ENCODE data around the gene MT1F.

The MT1F gene

GRCh38 chr16:56672761-56673536 is 15.2 kb downstream of the MT1F start:
- TF ChIP-seq GATA3 (IDR thresholded peaks at IDR 0.05; ENCODE audit: low read depth, low read length) (no peak), GATA2 (IDR thresholded peaks at IDR 0.05; ENCODE audit: low read depth, low read length) (no peak)

- TF ChIP-seq GATA3 (IDR thresholded peaks at IDR 0.05; ENCODE audit: low read depth, low read length) (no peak), GATA2 (IDR thresholded peaks at IDR 0.05; ENCODE audit: low read depth, low read length) (no peak)
Measured at GRCh38 chr16:56673921-56674320, 16.2 kb downstream of the MT1F start.

GRCh38 chr16:56675685-56676210 is 18.0 kb downstream of the MT1F start:
- no peak for TF ChIP-seq GATA3 (IDR thresholded peaks at IDR 0.05; ENCODE audit: low read depth, low read length)
- no peak for TF ChIP-seq GATA2 (IDR thresholded peaks at IDR 0.05; ENCODE audit: low read depth, low read length)

GRCh38 chr16:56677474-56677873 is 19.7 kb downstream of the MT1F start:
- TF ChIP-seq GATA3 (IDR thresholded peaks at IDR 0.05; ENCODE audit: low read depth, low read length), result no peak
- no peak for TF ChIP-seq GATA2 (IDR thresholded peaks at IDR 0.05; ENCODE audit: low read depth, low read length)

DNA sequence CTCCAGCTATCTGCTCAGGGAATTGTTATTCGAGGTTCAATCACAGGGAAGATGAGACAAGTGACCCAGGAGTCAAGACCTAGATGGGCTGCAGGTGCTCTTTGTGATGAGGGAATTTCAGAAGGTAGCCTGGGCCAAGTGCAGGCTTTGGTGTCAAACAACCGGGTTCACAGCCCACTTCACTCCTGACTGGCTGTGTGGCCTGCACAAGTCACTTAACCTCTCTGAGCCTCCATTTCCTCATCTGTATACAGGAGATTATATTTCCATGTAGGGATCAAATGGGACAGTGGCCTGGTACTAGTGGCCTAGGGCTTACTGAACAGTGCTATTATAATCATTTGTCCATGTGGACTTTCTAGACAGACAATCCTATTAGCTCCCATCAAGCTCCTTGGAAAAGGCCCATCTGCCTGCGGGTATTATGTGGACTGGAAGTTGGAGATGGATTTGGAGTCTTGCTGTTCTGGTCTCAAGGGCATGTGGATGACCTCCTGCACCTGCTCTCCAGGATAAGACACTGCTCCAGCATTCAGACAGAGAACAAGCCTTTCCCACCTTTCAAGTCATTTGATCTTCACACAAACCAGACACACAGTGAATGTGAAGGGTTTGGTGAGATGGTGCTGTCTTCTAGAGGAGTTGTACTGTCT is 21.4 kb downstream of the MT1F start:
- no peak for TF ChIP-seq GATA3 (IDR thresholded peaks at IDR 0.05; ENCODE audit: low read depth, low read length)
- no peak for TF ChIP-seq GATA2 (IDR thresholded peaks at IDR 0.05; ENCODE audit: low read depth, low read length)

DNA sequence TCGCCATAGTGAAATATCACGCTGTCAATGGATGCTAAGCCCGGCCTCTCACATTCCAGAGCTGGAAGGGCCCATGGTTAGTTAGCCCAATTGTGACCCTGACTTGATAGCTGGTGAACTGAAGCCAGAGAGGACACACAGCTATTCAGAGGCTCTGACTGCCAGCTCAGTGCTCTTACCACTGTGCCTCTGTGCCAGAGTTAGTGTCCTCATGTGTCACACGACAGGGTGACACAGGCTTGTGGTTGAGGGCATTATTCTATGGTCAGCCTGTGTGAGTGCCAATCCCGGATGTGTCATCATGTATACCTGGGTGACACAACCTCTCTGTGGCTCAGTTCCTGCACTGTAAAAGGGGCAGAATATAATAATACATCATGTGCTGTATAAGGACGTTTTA is 22.1 kb downstream of the MT1F start:
- TF ChIP-seq GATA2 (IDR thresholded peaks at IDR 0.05; ENCODE audit: low read depth, low read length), result no peak
- TF ChIP-seq GATA3 (IDR thresholded peaks at IDR 0.05; ENCODE audit: low read depth, low read length), result no peak

- TF ChIP-seq GATA2 (IDR thresholded peaks at IDR 0.05; ENCODE audit: low read depth, low read length) (no peak), GATA3 (IDR thresholded peaks at IDR 0.05; ENCODE audit: low read depth, low read length) (no peak)
Measured at GRCh38 chr16:56681939-56682702, 24.4 kb downstream of the MT1F start, which contains the start of gene MT1X. Gene MT1X (plus strand): TSS chr16:56682470. CDS start chr16:56682541, 71 bp downstream.

DNA sequence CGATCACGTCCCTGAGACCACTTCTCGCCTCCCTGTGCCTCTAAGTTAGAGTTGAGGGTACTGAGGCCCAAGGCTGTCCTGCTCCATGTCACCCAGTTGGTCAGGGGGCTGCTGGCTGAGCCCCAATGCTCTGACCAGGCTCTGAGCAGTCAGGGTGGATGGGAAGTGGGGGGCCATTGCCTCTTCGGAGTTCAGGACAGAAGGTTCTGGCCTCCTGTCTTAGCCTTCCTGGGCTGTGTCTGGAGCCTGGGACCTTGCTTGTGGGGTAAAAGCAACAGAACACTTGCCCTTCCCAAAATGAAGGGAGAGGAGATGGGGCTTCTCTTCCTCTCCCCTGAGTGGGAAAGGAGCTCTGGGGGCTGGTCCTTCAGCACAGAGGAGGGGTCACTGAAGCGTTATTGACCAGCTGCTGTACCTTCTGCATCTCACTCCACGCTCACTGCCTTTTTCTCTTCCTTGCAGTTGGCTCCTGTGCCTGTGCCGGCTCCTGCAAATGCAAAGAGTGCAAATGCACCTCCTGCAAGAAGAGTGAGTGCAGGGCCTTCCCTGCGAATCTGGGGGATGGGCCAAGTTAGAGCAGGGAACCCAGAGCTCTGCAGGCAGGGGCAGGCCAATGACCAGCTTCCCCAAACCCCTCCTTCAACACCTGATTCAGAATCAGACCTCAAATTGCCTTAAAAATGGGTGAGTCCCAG is 25.1 kb downstream of the MT1F start:
- TF ChIP-seq GATA3 (IDR thresholded peaks at IDR 0.05; ENCODE audit: low read depth, low read length) (no peak), GATA2 (IDR thresholded peaks at IDR 0.05; ENCODE audit: low read depth, low read length) (no peak)

DNA sequence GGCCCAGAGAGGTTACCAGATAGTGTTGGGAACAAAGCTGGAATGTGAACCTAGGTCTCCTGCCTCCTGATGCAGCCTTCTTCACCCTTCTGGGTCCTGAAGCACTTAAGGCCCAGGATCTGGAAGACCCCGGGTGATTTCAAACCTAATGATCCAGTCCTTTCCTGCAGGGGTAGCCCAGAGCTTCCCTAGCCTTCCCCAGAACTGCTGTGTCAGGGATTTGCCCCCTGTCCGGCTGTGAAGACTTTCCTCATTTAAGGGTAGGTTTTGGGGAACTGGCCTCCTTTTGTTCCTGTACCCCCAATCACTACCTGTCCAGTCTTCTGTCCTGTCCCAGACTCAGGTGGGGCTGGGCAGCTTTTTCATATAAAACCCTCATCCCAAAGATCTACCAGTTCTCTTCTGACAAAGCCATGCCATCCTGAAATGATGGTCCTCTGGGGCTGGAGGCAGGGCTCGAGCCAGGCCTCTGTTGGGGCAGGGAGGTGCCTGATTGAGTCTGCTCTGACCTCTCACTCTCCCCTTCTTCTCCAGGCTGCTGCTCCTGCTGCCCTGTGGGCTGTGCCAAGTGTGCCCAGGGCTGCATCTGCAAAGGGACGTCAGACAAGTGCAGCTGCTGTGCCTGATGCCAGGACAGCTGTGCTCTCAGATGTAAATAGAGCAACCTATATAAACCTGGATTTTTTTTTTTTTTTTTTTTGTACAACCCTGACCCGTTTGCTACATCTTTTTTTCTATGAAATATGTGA is 25.8 kb downstream of the MT1F start:
- no peak for TF ChIP-seq GATA2 (IDR thresholded peaks at IDR 0.05; ENCODE audit: low read depth, low read length)
- TF ChIP-seq GATA3 (IDR thresholded peaks at IDR 0.05; ENCODE audit: low read depth, low read length), result no peak

DNA sequence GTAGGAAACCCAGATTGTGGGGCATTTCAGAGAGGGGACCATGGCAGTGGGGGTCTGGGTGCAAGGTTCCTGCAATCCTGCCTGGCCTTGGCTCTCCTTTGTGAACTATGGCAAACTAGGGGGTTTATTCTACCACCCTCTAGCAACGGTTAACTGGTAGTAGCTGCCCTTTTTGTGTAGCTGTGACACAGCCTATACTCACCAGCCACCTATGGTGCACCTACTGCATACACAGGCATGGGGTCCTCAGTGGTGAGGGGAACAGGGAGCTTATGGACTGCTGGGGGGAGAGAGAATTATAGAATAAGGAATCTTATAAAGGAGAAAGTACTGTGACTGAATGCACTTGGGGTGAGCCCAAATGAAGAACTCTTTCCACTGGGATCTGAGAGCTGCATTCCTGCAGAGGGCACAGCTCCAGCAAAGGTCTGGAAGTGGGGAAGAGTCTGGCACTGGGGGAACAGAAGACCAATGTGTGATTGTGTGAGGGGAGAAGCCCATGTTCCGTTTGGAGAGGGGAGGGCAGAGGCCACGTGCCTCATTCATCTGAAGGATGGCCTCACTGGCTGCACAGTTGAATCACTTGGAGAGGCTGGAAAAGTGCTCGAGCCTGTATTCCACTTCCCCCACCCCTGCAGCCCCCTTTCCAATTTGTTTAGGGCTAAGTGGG is 26.6 kb downstream of the MT1F start:
- TF ChIP-seq GATA2 (IDR thresholded peaks at IDR 0.05; ENCODE audit: low read depth, low read length) (no peak), GATA3 (IDR thresholded peaks at IDR 0.05; ENCODE audit: low read depth, low read length) (no peak)

DNA sequence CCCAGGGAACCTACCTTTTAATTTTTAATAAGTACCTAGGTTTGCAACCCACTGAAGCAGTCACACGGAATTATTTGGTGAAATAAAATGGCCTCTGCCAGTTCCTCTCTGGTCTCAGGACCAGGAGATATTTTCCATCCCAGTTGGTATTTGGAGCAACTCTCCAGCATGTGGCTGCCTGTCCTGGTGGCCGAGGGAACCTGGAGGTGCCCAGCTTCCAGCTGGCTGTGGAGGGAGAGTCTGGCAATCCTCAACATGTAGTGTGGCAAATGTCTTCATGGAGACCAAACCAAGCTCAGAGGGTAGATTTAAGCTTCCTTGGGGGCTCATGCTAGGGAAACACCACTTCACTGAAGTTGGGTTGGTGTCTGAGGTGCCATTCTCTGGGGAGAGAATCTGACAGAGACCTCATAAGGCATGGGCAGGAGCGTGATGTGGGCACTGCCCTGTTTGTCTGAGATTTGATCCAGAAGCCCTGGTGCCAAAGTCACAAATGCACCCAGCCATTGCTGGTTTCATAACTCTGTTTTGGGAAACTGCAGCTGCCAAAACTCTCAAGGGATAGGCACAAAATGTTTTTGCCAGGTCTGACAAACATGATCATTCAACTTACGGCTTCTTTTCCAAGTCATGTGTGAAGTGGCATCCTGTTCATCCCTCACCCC is 27.3 kb downstream of the MT1F start:
- TF ChIP-seq GATA3 (IDR thresholded peaks at IDR 0.05; ENCODE audit: low read depth, low read length), result no peak
- no peak for TF ChIP-seq GATA2 (IDR thresholded peaks at IDR 0.05; ENCODE audit: low read depth, low read length)

DNA sequence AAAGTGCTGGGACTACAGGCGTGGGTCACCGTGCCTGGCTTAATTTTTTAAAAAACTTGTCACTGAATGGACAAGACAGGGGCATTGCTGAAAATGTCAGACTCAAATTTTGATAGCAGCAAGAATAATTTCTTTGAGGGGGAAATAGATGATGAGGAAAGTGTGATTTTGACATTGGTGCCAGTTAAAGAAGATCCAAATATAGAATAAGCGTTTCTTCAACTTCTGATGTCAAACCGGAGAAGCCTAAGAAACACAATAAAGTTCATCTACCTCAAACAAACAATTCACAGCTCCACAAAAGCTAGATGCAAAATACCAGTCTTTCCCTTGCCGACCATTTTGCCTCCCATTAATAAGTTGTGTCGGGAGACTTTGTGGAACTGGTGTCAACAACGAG is 29.0 kb downstream of the MT1F start:
- no peak for TF ChIP-seq GATA3 (IDR thresholded peaks at IDR 0.05; ENCODE audit: low read depth, low read length)
- TF ChIP-seq GATA2 (IDR thresholded peaks at IDR 0.05; ENCODE audit: low read depth, low read length), result no peak
